ENCODE data around the gene CT47B1.
A peak's percentile ranks its signal among the peaks of the same experiment; 100 is the strongest.
"Not testable (repeated sequence)": the region's sequence is repeated elsewhere in the genome, so short reads cannot be mapped to it uniquely, and the experiment has no call there.

Gene CT47B1

GRCh38 chrX:120875766-120876165 is at the start of gene CT47B1:
Gene CT47B1 (minus strand): TSS chrX:120875866. CDS start chrX:120875670, 196 bp downstream.
- DNase-seq = not testable (repeated sequence)

GRCh38 chrX:120874678-120875557 is 748 bp downstream of the CT47B1 start:
- DNase-seq = no peak

- DNase-seq = no peak
Measured at GRCh38 chrX:120857240-120857639, 18.4 kb downstream of the CT47B1 start.

- peak; percentile 3 for DNase-seq
Measured at GRCh38 chrX:120840827-120841226, 34.8 kb downstream of the CT47B1 start.

GRCh38 chrX:120839491-120839890 is 36.2 kb downstream of the CT47B1 start:
- DNase-seq = no peak

GRCh38 chrX:120827213-120827612 is 48.5 kb downstream of the CT47B1 start:
- DNase-seq = not testable (repeated sequence)

- DNase-seq = no peak
Measured at GRCh38 chrX:120825146-120825545, 50.5 kb downstream of the CT47B1 start.

GRCh38 chrX:120824021-120824420 is 51.6 kb downstream of the CT47B1 start:
- no peak for DNase-seq

GRCh38 chrX:120823556-120823955 is 52.1 kb downstream of the CT47B1 start:
- no peak for DNase-seq

Data from OCI-M1 (cell line).